H1 (cell line): Measurements from ENCODE around the gene LCN15. TPM values are rescaled to one million over a fixed set of nuclear protein-coding genes. Genes with fewer than 3 reads are reported as not detected.

ENCODE experiments used
- CBX5 ChIP-seq: fragments of 300-800, 300-1000 bp; sonication (generic); IDR thresholded peaks from 2 replicates; pipeline ENCODE4 v1.7.1; 2016; ENCODE audit warnings: antibody characterized with exemption, low read length, low read depth
- HDAC2 ChIP-seq, 2 experiments: fragments of 300-600 bp in 1 of 2; sonication (generic) in 1 of 2; IDR thresholded peaks; 2 replicates each; pipeline ENCODE4 v1.6.1; 2011 to 2012; ENCODE audit warnings: low read depth in 2 of 2, low read length in 2 of 2, mild to moderate bottlenecking in 2 of 2, moderate library complexity in 2 of 2, borderline replicate concordance in 1 of 2, inconsistent platforms in 1 of 2
- HDAC6 ChIP-seq: IDR thresholded peaks from one replicate; pipeline ENCODE4 v1.7.1; 2012; ENCODE audit warnings: low read depth, mild to moderate bottlenecking, inconsistent platforms, low read length, moderate library complexity
- JUND ChIP-seq: IDR thresholded peaks from 2 replicates; pipeline ENCODE4 v1.6.1; 2011; ENCODE audit warnings: mild to moderate bottlenecking, improper control_type of control experiment, low read length
- SUZ12 ChIP-seq: fragments of 200-600 bp; sonication (generic); IDR thresholded peaks from 2 replicates; pipeline ENCODE4 v1.6.1; 2012; ENCODE audit warnings: mild to moderate bottlenecking, inconsistent platforms, low read length, moderate library complexity, mixed read lengths
- TCF12 ChIP-seq: IDR thresholded peaks from 2 replicates; pipeline ENCODE4 v1.6.1; 2011; ENCODE audit warnings: low read depth, mild to moderate bottlenecking, low read length
- polyA plus RNA-seq, 7 experiments: library from polyadenylated mRNA; depleted of rRNA in 3 of 7; stranded (reverse) in 5 of 7; unstranded in 2 of 7; fragments of >200 nt in 5 of 7; fragments of 200-250 nt in 2 of 7; gene quantifications; 1 replicate in 5 of 7; 2 replicates in 1 of 7; 4 replicates in 1 of 7; pipeline versions ENCODE4 v1.2.1 to v1.2.3, GENCODE V29; 2011 to 2013; ENCODE audit warnings: missing spikeins in 2 of 7, mixed read lengths in 2 of 7
- total RNA-seq: library from RNA; stranded (reverse); fragmentation: NEBNext Ultra II Directional; extraction: Animal tissue kit (Norgen Biotek cat#: 25700); gene quantifications from 2 replicates; pipeline ENCODE4 v1.2.1, GENCODE V29; 2021

LCN15 gene
- total and polyA plus RNA-seq, 2 of the 8 experiments (the other 6 are each of a cell fraction or from before 2014, with no cell fraction given) = 0.08 to 0.47 TPM

GRCh38 chr9:136746621-136747020 lies 17.7 kb downstream of the LCN15 start (continued):
- TF ChIP-seq HDAC2 (IDR thresholded peaks at IDR 0.05; ENCODE audit: borderline replicate concordance in 1 of 2, low read depth in 2 of 2, low read length in 2 of 2) (no peak), TCF12 (no peak), CBX5 (no peak), HDAC6 (no peak), SUZ12 (no peak), JUND (no peak)
- TF ChIP-seq, all 59 proteins: peak for 0
